ENCODE results near the gene RPE. TPM values are rescaled to one million over a fixed set of nuclear protein-coding genes. Genes with fewer than 3 reads are reported as not detected.

The RPE gene
- total RNA-seq, 2 donors from 2014 or later: 47.5 to 71.6 TPM

DNA sequence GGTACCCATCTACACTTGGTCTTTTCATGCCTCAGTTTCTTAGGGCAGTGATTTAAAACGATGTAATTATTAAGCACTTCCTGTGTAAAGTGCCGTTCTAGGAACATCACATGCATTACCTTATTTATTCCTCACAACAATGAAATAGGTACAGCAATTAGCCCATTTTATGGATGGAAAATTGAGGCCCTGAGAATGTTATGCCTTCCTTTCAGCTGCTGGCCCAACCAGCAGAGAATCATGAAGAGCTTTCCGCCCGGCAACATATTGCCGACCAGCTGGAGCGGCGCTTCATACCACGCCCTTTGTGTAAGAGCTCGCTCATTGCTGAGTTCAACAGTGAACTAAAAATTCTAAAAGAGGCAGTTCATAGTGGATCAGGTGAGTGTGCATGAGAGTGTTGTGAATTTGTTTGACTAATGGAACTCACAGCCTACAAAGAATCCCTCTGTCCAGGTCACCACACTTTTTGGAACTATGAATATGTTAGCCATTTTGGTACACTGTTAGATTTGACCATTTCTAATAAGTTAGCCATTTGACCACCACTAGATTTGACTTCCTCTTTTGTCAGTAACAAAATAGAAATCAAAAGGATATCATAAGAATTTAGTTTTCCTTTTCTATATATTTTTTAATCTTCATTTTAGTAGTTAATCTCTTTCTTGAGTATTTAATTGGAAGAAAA lies 25.6 kb upstream of the RPE start:
- H3K4me1 ChIP-seq: no peaks in the 10 kb centered on the region
- intact Hi-C loops (cut with DNase I): no loop called here
- H3K4me3 ChIP-seq: no peak overlapping the region
- TF ChIP-seq, protein P1, sequence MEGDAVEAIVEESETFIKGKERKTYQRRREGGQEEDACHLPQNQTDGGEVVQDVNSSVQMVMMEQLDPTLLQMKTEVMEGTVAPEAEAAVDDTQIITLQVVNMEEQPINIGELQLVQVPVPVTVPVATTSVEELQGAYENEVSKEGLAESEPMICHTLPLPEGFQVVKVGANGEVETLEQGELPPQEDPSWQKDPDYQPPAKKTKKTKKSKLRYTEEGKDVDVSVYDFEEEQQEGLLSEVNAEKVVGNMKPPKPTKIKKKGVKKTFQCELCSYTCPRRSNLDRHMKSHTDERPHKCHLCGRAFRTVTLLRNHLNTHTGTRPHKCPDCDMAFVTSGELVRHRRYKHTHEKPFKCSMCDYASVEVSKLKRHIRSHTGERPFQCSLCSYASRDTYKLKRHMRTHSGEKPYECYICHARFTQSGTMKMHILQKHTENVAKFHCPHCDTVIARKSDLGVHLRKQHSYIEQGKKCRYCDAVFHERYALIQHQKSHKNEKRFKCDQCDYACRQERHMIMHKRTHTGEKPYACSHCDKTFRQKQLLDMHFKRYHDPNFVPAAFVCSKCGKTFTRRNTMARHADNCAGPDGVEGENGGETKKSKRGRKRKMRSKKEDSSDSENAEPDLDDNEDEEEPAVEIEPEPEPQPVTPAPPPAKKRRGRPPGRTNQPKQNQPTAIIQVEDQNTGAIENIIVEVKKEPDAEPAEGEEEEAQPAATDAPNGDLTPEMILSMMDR (IDR thresholded peaks at IDR 0.05): no peak
- no peaks in the 10 kb centered on the region for H3K9me3 ChIP-seq
- no peak overlapping the region for H3K9ac ChIP-seq (ENCODE audit: low read depth in 2 of 2, low read length in 2 of 2)
- no peaks in the 10 kb centered on the region for H3K36me3 ChIP-seq
- no peaks in the 10 kb centered on the region for H3K27me3 ChIP-seq
- no peak for DNase-seq
- no peak overlapping the region for H3K27ac ChIP-seq

DNA sequence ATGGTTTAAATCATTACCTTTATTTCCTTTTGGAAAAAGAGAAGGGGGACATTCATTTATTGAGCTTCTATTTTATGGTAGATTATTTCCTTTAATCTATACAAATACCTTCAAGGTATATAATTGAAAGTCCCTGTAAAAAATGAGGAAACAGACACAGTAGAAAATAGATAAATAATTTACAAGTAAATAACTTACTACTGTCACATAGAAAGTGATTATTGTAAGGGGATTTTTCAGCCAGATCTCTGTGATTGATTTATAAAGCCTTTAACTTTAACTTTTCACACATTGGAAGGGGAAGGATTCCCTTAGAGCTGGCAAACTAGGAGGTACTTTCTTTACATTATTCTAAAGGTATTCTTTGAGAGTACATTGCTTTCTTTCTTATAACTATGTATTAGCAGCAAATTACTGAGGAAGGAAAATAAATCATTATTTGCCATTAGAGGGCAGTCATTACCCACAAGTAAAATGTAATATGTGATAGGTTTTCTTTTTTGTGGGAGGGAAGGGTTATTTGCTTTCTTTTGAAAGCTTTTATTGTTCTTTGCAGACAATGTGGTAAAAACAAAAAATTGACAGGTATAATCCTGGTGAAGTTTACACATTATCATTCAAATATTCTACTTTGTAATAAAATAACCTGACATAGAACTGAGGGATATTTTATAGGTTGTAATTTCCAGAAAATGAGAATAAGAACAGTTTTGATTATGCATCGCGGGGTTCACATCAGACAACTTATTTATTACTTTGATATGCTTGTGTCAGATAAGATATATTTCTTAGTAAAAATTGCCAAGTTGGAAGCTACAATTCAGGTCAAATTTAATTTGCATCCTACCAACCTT lies 24.8 kb upstream of the RPE start:
- TF ChIP-seq, protein P1 (IDR thresholded peaks at IDR 0.05): peak; percentile 29
- H3K4me1 ChIP-seq: no peaks in the 10 kb centered on the region
- H3K4me3 ChIP-seq: no peak overlapping the region
- H3K9ac ChIP-seq (ENCODE audit: low read depth in 2 of 2, low read length in 2 of 2): no peak overlapping the region
- H3K27ac ChIP-seq: no peak overlapping the region
- H3K27me3 ChIP-seq: no peaks in the 10 kb centered on the region
- H3K36me3 ChIP-seq: no peaks in the 10 kb centered on the region
- DNase-seq: no peak
- intact Hi-C loops (cut with DNase I): loop anchor here (2.0 kb wide), 1 partner anchor 219 kb away; no protein-coding TSS in a partner anchor
- H3K9me3 ChIP-seq: no peaks in the 10 kb centered on the region

DNA sequence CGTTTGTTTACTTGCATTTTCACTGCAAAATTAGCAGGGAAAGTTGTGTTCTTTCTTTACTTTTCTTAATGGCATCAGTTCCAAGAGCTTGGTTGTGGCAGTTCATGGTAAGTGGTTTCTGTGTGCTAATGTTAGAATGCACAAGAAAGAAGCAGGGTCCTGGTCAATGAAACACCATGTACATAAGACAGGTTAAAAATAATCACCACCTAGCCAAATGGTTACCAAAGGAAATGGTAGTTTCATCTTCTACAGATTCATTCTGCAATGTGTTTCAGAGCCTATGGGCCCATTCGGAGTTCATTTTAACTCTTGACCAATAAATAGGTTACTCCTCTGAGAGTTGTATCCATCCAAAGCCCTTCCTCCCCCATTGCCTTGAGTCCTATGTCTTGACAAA lies 18.1 kb upstream of the RPE start:
- Histone ChIP-seq H3K9ac (ENCODE audit: low read depth in 2 of 2, low read length in 2 of 2) (no peak overlapping the region), H3K36me3 (no peaks in the 10 kb centered on the region), H3K4me1 (no peaks in the 10 kb centered on the region), H3K4me3 (no peak overlapping the region), H3K9me3 (no peaks in the 10 kb centered on the region), H3K27me3 (no peaks in the 10 kb centered on the region), H3K27ac (no peak overlapping the region)
- no peak for DNase-seq
- intact Hi-C loops (cut with DNase I): loop anchor here (10.0 kb wide), 1 partner anchor 81 kb away; no protein-coding TSS in a partner anchor
- TF ChIP-seq, protein P1 (IDR thresholded peaks at IDR 0.05): no peak

DNA sequence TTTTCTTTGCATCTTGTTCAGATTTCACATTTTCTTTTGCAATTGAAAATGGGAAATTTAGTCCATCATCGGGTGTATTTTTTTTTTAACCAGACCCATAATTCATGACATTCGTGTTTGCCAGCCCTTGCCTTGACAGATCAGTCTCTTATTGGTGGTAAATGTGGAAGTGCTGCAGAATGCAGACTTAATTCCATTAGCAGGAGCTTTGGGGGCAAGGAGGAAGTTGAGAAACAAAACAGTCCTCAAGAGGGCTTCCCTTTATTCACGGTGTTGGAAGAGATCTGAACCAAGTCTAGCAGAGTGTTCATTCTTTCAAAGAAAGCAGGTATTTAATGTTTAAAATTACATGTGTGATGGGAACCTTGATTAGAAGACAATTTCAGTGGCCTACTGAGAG lies 16.6 kb upstream of the RPE start:
- DNase-seq: no peak
- Histone ChIP-seq H3K9ac (ENCODE audit: low read depth in 2 of 2, low read length in 2 of 2) (no peak overlapping the region), H3K36me3 (no peaks in the 10 kb centered on the region), H3K27ac (no peak overlapping the region), H3K9me3 (no peaks in the 10 kb centered on the region), H3K4me1 (no peaks in the 10 kb centered on the region), H3K27me3 (no peaks in the 10 kb centered on the region), H3K4me3 (no peak overlapping the region)
- TF ChIP-seq, protein P1 (IDR thresholded peaks at IDR 0.05): no peak
- intact Hi-C loops (cut with DNase I): loop anchor here (10.0 kb wide), 1 partner anchor 79 kb away; no protein-coding TSS in a partner anchor

DNA sequence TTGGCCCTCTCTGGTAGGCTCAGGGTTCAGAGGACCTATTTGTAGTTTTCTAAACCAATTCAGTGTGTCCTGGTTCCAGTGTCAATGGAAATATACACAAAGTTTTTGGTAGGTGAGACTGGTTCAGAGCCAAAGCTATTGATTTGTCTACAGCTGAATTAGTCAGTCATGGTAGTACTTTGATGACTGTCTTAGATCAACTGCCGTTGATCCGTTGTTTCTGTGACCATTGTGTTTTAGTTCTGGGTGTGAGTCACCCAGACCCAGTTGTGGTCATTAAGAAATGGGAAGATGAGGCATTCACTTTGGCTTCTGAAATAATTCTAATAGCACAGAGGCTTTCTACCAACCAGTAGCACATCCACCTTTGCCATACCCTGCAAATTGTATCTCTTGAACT lies 16.0 kb upstream of the RPE start:
- no peak overlapping the region for H3K9ac ChIP-seq (ENCODE audit: low read depth in 2 of 2, low read length in 2 of 2)
- H3K27ac ChIP-seq: no peak overlapping the region
- no peaks in the 10 kb centered on the region for H3K36me3 ChIP-seq
- no peaks in the 10 kb centered on the region for H3K9me3 ChIP-seq
- intact Hi-C loops (cut with DNase I): loop anchor here (10.0 kb wide), 1 partner anchor 78 kb away; no protein-coding TSS in a partner anchor
- H3K4me3 ChIP-seq: no peak overlapping the region
- no peak for DNase-seq
- TF ChIP-seq, protein P1 (IDR thresholded peaks at IDR 0.05): no peak
- H3K4me1 ChIP-seq: no peaks in the 10 kb centered on the region
- H3K27me3 ChIP-seq: no peaks in the 10 kb centered on the region

Measured in colonic mucosa (tissue), 4 donors.